Endothelial cell of umbilical vein (primary cell): ENCODE measurements around the gene CRISPLD2. TPM values are rescaled to one million over a fixed set of nuclear protein-coding genes. Genes with fewer than 3 reads are reported as not detected.

Experiments used
- BruUV-seq: library from RNA; stranded (reverse); fragments of 400-500 nt; replicated peaks from 2 replicates; lab custom pipeline; 2021; lab: Mats Ljungman, UMichigan
- CTCF ChIA-PET: fragments of 300-600, 350-600 bp; sonication (Branson Sonifier 250); formaldehyde crosslinking; loops from one replicate; lab custom pipeline; 2021; ENCODE audit warnings: antibody characterized with exemption, inconsistent platforms; lab: Charles Lee
- POLR2A ChIA-PET: fragments of 300-600, 350-600 bp; sonication (Branson Sonifier 250); formaldehyde crosslinking; loops from one replicate; lab custom pipeline; 2021; ENCODE audit warnings: antibody characterized with exemption, inconsistent platforms; lab: Charles Lee
- DNase-seq: peaks from one replicate; pipeline ENCODE4 v3.0.0-alpha.2; 2011; ENCODE audit warnings: low read depth, low spot score
- FAIRE-seq: peaks from 2 replicates; lab custom pipeline; 2011; peaks lifted over from hg19 to GRCh38; lab: Jason Lieb, UNC
- H2AFZ ChIP-seq: 2 replicates; pipeline ENCODE4 v1.6.0; 2012; ENCODE audit warnings: low read depth, low read length, control low read depth, inconsistent platforms
- H3K27ac ChIP-seq: 2 replicates; pipeline ENCODE4 v1.5.1; 2011; ENCODE audit warnings: low read depth, mild to moderate bottlenecking, control low read depth, low read length, moderate library complexity; ENCODE audit not compliant: insufficient read depth
- H3K27me3 ChIP-seq, 2 experiments: 2 replicates each; pipeline versions ENCODE4 v1.6.0 to v1.6.1; 2011; ENCODE audit warnings: low read length in 2 of 2, mixed read lengths in 1 of 2; ENCODE audit not compliant: control insufficient read depth in 2 of 2, insufficient read depth in 2 of 2
- H3K36me3 ChIP-seq, 2 experiments: 2 replicates in 1 of 2; 3 replicates in 1 of 2; pipeline ENCODE4 v1.5.1; 2011; ENCODE audit warnings: low read length in 2 of 2, mild to moderate bottlenecking in 1 of 2, moderate library complexity in 1 of 2; ENCODE audit not compliant: control insufficient read depth in 2 of 2, insufficient read depth in 2 of 2; ENCODE audit errors: extremely low read depth in 1 of 2
- H3K4me1 ChIP-seq: 3 replicates; pipeline ENCODE4 v1.5.1; 2011; ENCODE audit warnings: mild to moderate bottlenecking, low read length; ENCODE audit not compliant: control insufficient read depth, insufficient read depth; ENCODE audit errors: extremely low read depth
- H3K4me2 ChIP-seq: 2 replicates; pipeline ENCODE4 v1.6.1; 2011; ENCODE audit warnings: low read length, control low read depth, mixed read lengths; ENCODE audit not compliant: insufficient read depth
- H3K4me3 ChIP-seq, 3 experiments: fragments of 200-600 bp in 1 of 3; sonication (generic), shearing (Covaris generic) in 1 of 3; replicated peaks in 1 of 3; 2 replicates each; pipeline ENCODE4 v1.5.1; 2011 to 2016; ENCODE audit warnings: control low read depth in 3 of 3, low read length in 3 of 3, mild to moderate bottlenecking in 2 of 3, inconsistent platforms in 1 of 3, low read depth in 1 of 3, moderate library complexity in 1 of 3; ENCODE audit not compliant: insufficient read depth in 1 of 3
- H3K79me2 ChIP-seq: 2 replicates; pipeline ENCODE4 v1.6.0; 2012; ENCODE audit warnings: low read length, inconsistent platforms; ENCODE audit not compliant: control insufficient read depth, insufficient read depth
- H3K9ac ChIP-seq: replicated peaks from 2 replicates; pipeline ENCODE3; 2011; ENCODE audit warnings: low read length, control low read depth; ENCODE audit not compliant: insufficient read depth; ENCODE audit errors: extremely low read depth
- H3K9me1 ChIP-seq: replicated peaks from 3 replicates; pipeline ENCODE4 v1.6.0; 2011; ENCODE audit warnings: mild to moderate bottlenecking, low read length; ENCODE audit not compliant: control insufficient read depth, insufficient read depth; ENCODE audit errors: extremely low read depth
- H3K9me3 ChIP-seq: replicated peaks from 2 replicates; pipeline ENCODE4 v1.5.1; 2012; ENCODE audit warnings: low read length, inconsistent platforms; ENCODE audit not compliant: control insufficient read depth, insufficient read depth
- H4K20me1 ChIP-seq: replicated peaks from 2 replicates; pipeline ENCODE3; 2011; ENCODE audit warnings: mild to moderate bottlenecking, low read length; ENCODE audit not compliant: control insufficient read depth, insufficient read depth; ENCODE audit errors: extremely low read depth
- EZH2 ChIP-seq: IDR thresholded peaks from 2 replicates; pipeline ENCODE4 v1.6.1; 2012; ENCODE audit warnings: borderline replicate concordance, low read depth, mild to moderate bottlenecking, moderate library complexity, low read length, inconsistent platforms; ENCODE audit not compliant: severe bottlenecking
- GATA2 ChIP-seq: IDR thresholded peaks from 2 replicates; pipeline ENCODE4 v1.7.0; 2011; ENCODE audit warnings: low read depth, mild to moderate bottlenecking, moderate library complexity, mixed read lengths, low read length; ENCODE audit not compliant: insufficient read length, insufficient read depth
- JUN ChIP-seq: IDR thresholded peaks from 2 replicates; pipeline ENCODE4 v1.6.1; 2011; ENCODE audit warnings: borderline replicate concordance, low read depth; ENCODE audit not compliant: insufficient read length, insufficient read depth
- POLR2A ChIP-seq: IDR thresholded peaks from 2 replicates; pipeline ENCODE4 v1.6.1; 2012; ENCODE audit warnings: low read depth, mild to moderate bottlenecking, control low read depth, low read length
- POLR2AphosphoS5 ChIP-seq: IDR thresholded peaks from 2 replicates; pipeline ENCODE4 v1.6.1; 2012; ENCODE audit warnings: low read depth, mild to moderate bottlenecking, control low read depth, low read length, moderate library complexity; ENCODE audit not compliant: insufficient read depth
- dilution Hi-C: fragments of 300-500 bp; cut with MboI; formaldehyde crosslinking; loops from one replicate; pipeline ENCODE4 v1.15.0; 2019; ENCODE audit warnings: low sequenced_read_pairs; ENCODE audit not compliant: extremely low pct_ligation_motif_present
- intact Hi-C: fragments of 100-400 bp; cut with micrococcal nuclease; formaldehyde crosslinking; loops from one replicate; pipeline ENCODE4 v1.10.0; 2022
- polyA plus RNA-seq, 4 experiments: library from polyadenylated mRNA; depleted of rRNA in 3 of 4; stranded (reverse) in 3 of 4; unstranded in 1 of 4; fragments of >200 nt; gene quantifications; 2 replicates each; pipeline versions ENCODE4 v1.2.1 to v1.2.3, GENCODE V29; 2011 to 2012; ENCODE audit warnings: missing spikeins in 1 of 4
- total RNA-seq: library from RNA; stranded (reverse); gene quantifications from 2 replicates; pipeline ENCODE4 v1.2.3, GENCODE V29; 2021
- TF ChIP-seq, protein P1 (sequence below): IDR thresholded peaks from 2 replicates; pipeline ENCODE4 v1.6.1; 2011; ENCODE audit not compliant: insufficient read depth, insufficient read length
- TF ChIP-seq, protein P2 (sequence below), 2 donors: IDR thresholded peaks; 1 replicate in 1 of 2; 2 replicates in 1 of 2; pipeline ENCODE4 v1.5.1; 2011; ENCODE audit warnings: low read length in 2 of 2, mild to moderate bottlenecking in 2 of 2, moderate library complexity in 2 of 2, control low read depth in 1 of 2, inconsistent platforms in 1 of 2, low read depth in 1 of 2; ENCODE audit not compliant: insufficient read depth in 1 of 2; ENCODE audit errors: extremely low read depth in 1 of 2

CRISPLD2 gene
- total and polyA plus RNA-seq, 2 donors (not counting 3 experiments of a cell fraction or from before 2014, with no cell fraction given) = 0.14 to 0.73 TPM

DNA sequence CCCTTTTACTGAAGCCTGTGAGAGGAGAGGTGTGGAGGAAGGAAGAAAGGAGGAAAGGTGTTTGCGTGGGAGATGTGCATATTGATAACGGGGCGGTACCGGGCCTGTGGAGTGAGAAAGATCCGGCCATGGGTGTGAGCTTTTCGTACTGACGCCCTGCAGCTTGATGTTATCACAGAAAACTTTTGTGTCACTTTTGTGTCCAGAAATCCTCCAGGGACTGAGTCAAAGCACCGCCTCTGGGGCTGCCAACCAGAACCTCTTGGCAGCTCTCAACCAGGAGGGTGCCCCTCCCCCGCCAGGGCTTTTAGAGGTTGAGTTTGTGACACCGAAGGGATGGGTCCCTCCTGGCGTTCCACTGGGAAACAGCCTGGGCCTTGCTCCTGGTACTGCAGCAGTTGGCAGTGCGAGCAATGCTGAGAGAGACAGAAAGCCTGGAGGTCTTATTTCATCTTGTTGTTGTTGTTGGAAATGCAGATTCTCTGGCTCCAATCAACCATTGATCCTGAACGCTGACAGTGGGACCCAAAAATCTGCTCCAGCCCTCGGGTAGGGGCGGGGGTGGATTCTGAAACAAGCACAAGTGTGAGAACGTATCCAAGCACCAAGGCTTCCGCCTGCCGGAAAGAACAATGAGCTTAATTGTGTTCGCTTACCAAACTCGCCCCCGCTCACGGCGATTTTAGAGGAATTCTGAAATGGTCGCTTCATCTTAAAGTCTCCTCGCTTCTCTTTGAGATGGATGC lies 65.0 kb downstream of the CRISPLD2 start:
- Histone ChIP-seq H3K9ac (peak overlapping the region; percentile 27), H4K20me1 (no peaks in the 10 kb centered on the region), H3K27ac (peak overlapping the region; percentile 34), H3K4me1 (peaks cover 23% of the 10 kb centered on the region), H3K79me2 (no peaks in the 10 kb centered on the region), H3K36me3 (no peaks in the 10 kb centered on the region), H3K27me3 (no peaks in the 10 kb centered on the region), H2AFZ (peak overlapping the region; percentile 77), H3K9me3 (no peaks in the 10 kb centered on the region), H3K9me1 (no peaks in the 10 kb centered on the region), H3K4me2 (peak overlapping the region; percentile 64), H3K4me3 (peak overlapping the region in 1 of 3 experiments; percentile 24)
- DNase-seq = peak; percentile 54
- BruUV-seq = no TSS peak
- intact Hi-C loops (loop anchor here (1.0 kb wide), 1 partner anchor 78 kb away; no protein-coding TSS in a partner anchor), dilution Hi-C loops (no loop called here)
- TF ChIP-seq, protein P1, sequence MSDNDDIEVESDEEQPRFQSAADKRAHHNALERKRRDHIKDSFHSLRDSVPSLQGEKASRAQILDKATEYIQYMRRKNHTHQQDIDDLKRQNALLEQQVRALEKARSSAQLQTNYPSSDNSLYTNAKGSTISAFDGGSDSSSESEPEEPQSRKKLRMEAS = no peak
- no peak for TF ChIP-seq JUN
- no peak for TF ChIP-seq POLR2AphosphoS5
- TF ChIP-seq GATA2 = peak; percentile 59
- no peak for TF ChIP-seq EZH2
- TF ChIP-seq POLR2A = no peak
- TF ChIP-seq, protein P2, sequence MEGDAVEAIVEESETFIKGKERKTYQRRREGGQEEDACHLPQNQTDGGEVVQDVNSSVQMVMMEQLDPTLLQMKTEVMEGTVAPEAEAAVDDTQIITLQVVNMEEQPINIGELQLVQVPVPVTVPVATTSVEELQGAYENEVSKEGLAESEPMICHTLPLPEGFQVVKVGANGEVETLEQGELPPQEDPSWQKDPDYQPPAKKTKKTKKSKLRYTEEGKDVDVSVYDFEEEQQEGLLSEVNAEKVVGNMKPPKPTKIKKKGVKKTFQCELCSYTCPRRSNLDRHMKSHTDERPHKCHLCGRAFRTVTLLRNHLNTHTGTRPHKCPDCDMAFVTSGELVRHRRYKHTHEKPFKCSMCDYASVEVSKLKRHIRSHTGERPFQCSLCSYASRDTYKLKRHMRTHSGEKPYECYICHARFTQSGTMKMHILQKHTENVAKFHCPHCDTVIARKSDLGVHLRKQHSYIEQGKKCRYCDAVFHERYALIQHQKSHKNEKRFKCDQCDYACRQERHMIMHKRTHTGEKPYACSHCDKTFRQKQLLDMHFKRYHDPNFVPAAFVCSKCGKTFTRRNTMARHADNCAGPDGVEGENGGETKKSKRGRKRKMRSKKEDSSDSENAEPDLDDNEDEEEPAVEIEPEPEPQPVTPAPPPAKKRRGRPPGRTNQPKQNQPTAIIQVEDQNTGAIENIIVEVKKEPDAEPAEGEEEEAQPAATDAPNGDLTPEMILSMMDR (IDR thresholded peaks at IDR 0.05; ENCODE audit: extremely low read depth in 1 of 2, insufficient read depth in 1 of 2, low read depth in 1 of 2, low read length in 2 of 2) = no peak
- POLR2A ChIA-PET = interaction anchor here (1.6 kb wide), 1 partner anchor 65 kb away, joined by 4 read pairs; the partner anchor contains the start of gene CRISPLD2
- peak; percentile 86 for FAIRE-seq
- CTCF ChIA-PET = interaction anchor here (0.8 to 1.9 kb wide), 10 partner anchors 8 to 147 kb away, joined by 3 to 9 read pairs (median 4); partner anchors contain the start of gene CRISPLD2
